Activated CD8-positive, alpha-beta memory T cell treated with anti-CD3 and anti-CD28 coated beads, Interleukin-2, amount 50 U/mL, for 24 hours (primary cell): ENCODE results near the gene COTL1.

Experiments used
- DNase-seq: peaks from one replicate; pipeline ENCODE4 v3.0.0-alpha.2; 2020; ENCODE audit errors: extremely low read depth

Gene COTL1

GRCh38 chr16:84548971-84549844 lies 68.7 kb downstream of the COTL1 start:
- DNase-seq, result no peak

GRCh38 chr16:84548508-84548907 lies 69.4 kb downstream of the COTL1 start:
- no peak for DNase-seq

- no peak for DNase-seq
Observed at GRCh38 chr16:84547546-84548061, 70.3 kb downstream of the COTL1 start.

- DNase-seq, result no peak
Observed at GRCh38 chr16:84546669-84547545, 71.0 kb downstream of the COTL1 start.

GRCh38 chr16:84545114-84545737 lies 72.7 kb downstream of the COTL1 start:
- DNase-seq, result no peak

- DNase-seq, result no peak
Observed at GRCh38 chr16:84544031-84544773, 73.7 kb downstream of the COTL1 start.

- DNase-seq, result no peak
Observed at GRCh38 chr16:84543253-84543652, 74.6 kb downstream of the COTL1 start.

GRCh38 chr16:84541999-84542817 lies 75.7 kb downstream of the COTL1 start:
- no peak for DNase-seq

- DNase-seq, result no peak
Observed at GRCh38 chr16:84540194-84540593, 77.7 kb downstream of the COTL1 start.

GRCh38 chr16:84538222-84538840 lies 79.5 kb downstream of the COTL1 start:
- DNase-seq, result no peak

- DNase-seq, result no peak
Observed at GRCh38 chr16:84537491-84538151, 80.3 kb downstream of the COTL1 start.

GRCh38 chr16:84535851-84536250 lies 82.0 kb downstream of the COTL1 start:
- DNase-seq, result no peak

- no peak for DNase-seq
Observed at GRCh38 chr16:84535408-84535807, 82.5 kb downstream of the COTL1 start.

- DNase-seq, result no peak
Observed at GRCh38 chr16:84534815-84535214, 83.1 kb downstream of the COTL1 start.

GRCh38 chr16:84532855-84533486 lies 84.9 kb downstream of the COTL1 start:
- DNase-seq, result no peak

GRCh38 chr16:84532291-84532724 lies 85.6 kb downstream of the COTL1 start:
- DNase-seq, result no peak

GRCh38 chr16:84531671-84532111 lies 86.2 kb downstream of the COTL1 start:
- no peak for DNase-seq

GRCh38 chr16:84530590-84530989 lies 87.3 kb downstream of the COTL1 start:
- no peak for DNase-seq

- DNase-seq, result no peak
Observed at GRCh38 chr16:84529607-84530006, 88.3 kb downstream of the COTL1 start.
